Bronchial epithelial cell (primary cell): ENCODE results near the gene EFS. TPM values are rescaled to one million over a fixed set of nuclear protein-coding genes. Genes with fewer than 3 reads are reported as not detected.

ENCODE experiments used
- DNase-seq: peaks from one replicate; pipeline ENCODE4 v3.0.0-alpha.2; 2010; ENCODE audit warnings: low read depth
- FAIRE-seq: peaks from 2 replicates; lab custom pipeline; 2011; peaks lifted over from hg19 to GRCh38; lab: Jason Lieb, UNC
- H3K27me3 ChIP-seq: 2 replicates; pipeline ENCODE4 v1.5.1; 2011; ENCODE audit warnings: low read length; ENCODE audit not compliant: control insufficient read depth, insufficient read depth
- H3K36me3 ChIP-seq: 2 replicates; pipeline ENCODE4 v1.5.1; 2011; ENCODE audit warnings: low read length; ENCODE audit not compliant: control insufficient read depth, insufficient read depth
- H3K4me3 ChIP-seq: 2 replicates; pipeline ENCODE4 v1.5.1; 2011; ENCODE audit warnings: mild to moderate bottlenecking, low read depth, low read length, control low read depth
- total RNA-seq: library from RNA; depleted of rRNA; stranded (reverse); fragments of >200 nt; gene quantifications from 2 replicates; pipeline ENCODE4 v1.2.1, GENCODE V29; 2014
- TF ChIP-seq, protein P1 (sequence below): IDR thresholded peaks from 2 replicates; pipeline ENCODE4 v1.5.1; 2011; ENCODE audit warnings: mild to moderate bottlenecking, moderate library complexity, low read length, control low read depth, inconsistent platforms; ENCODE audit not compliant: insufficient read depth, severe bottlenecking

The EFS gene
- total RNA-seq, 1 donor from 2014 or later = 2.4 TPM

DNA sequence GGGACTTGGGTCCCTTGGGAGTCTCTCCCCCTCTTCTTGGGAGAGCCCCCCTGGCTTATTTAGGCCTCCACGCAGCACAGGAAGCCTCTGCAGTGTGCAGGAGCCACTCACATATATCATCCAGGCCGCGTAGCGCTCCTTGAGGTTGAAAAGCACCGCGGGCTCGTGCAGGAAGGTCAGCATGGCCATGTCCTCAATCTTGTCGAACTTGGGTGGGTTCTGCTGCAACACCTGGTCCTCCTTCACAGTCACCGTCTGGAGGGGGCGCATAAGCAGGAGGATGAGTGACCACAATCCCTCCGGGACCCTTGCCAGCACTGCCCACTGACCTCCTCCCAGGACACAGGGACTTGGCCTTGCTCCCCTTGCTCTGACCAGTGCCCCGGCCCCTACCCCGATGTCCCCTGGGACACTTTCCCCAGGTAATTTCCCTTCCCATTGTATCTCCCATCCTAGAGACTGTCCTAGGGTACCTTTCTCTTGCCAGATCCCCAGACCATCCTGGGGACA is 40.6 kb upstream of the EFS start:
- H3K4me3 ChIP-seq = no peak overlapping the region
- H3K36me3 ChIP-seq = no peaks in the 10 kb centered on the region
- DNase-seq = no peak
- TF ChIP-seq, protein P1, sequence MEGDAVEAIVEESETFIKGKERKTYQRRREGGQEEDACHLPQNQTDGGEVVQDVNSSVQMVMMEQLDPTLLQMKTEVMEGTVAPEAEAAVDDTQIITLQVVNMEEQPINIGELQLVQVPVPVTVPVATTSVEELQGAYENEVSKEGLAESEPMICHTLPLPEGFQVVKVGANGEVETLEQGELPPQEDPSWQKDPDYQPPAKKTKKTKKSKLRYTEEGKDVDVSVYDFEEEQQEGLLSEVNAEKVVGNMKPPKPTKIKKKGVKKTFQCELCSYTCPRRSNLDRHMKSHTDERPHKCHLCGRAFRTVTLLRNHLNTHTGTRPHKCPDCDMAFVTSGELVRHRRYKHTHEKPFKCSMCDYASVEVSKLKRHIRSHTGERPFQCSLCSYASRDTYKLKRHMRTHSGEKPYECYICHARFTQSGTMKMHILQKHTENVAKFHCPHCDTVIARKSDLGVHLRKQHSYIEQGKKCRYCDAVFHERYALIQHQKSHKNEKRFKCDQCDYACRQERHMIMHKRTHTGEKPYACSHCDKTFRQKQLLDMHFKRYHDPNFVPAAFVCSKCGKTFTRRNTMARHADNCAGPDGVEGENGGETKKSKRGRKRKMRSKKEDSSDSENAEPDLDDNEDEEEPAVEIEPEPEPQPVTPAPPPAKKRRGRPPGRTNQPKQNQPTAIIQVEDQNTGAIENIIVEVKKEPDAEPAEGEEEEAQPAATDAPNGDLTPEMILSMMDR = no peak
- no peak for FAIRE-seq
- no peaks in the 10 kb centered on the region for H3K27me3 ChIP-seq

DNA sequence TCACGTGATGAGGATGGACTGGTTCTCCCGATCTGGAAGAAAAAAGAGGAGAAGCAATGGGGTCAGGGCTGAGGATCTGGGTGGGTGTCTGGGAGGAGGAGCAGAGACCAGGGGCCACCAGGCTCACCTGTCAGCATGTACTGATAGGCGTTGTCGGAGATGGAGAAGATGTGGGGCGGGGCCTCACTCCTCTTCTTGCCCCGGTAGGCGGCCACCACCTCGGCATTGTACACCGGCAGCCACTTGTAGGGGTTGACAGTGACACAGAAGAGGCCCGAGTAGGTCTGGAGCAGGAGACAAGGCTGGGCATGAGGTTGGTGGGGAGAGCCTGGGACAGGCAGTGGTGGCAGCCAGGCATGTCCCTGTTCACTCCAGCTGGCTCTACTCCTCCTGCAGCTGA is 40.1 kb upstream of the EFS start:
- no peak overlapping the region for H3K4me3 ChIP-seq
- H3K27me3 ChIP-seq = no peaks in the 10 kb centered on the region
- FAIRE-seq (no peak), DNase-seq (no peak)
- TF ChIP-seq, protein P1 = no peak
- H3K36me3 ChIP-seq = no peaks in the 10 kb centered on the region

DNA sequence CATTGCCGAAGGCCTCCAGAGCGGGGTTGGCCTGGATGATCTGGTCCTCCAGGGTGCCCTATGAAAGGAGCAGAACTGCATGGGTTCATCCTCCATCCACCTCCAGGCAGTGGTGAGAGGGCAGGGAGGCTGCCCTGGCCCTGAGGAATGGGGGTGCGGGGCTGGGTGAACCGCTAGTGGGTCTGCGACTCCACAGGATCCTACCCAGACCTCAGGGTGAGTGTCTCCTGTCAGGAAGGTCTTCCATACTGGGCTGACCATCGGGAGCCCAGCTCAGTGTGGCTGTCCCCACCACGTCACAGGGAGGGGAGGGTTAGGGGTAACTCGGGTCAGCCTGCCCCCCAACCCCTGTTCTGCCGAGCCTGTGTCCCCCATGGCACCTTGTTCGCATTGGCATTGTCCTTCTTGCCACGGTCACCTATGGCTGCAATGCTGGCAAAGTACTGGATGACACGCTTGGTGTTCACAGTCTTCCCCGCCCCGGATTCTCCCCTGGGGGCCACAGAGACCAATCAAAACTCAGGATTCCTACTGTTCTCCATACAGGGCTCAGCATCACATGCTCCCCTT is 39.4 kb upstream of the EFS start:
- H3K36me3 ChIP-seq = no peaks in the 10 kb centered on the region
- DNase-seq = no peak
- H3K4me3 ChIP-seq = no peak overlapping the region
- FAIRE-seq = no peak
- no peaks in the 10 kb centered on the region for H3K27me3 ChIP-seq
- TF ChIP-seq, protein P1 = no peak

DNA sequence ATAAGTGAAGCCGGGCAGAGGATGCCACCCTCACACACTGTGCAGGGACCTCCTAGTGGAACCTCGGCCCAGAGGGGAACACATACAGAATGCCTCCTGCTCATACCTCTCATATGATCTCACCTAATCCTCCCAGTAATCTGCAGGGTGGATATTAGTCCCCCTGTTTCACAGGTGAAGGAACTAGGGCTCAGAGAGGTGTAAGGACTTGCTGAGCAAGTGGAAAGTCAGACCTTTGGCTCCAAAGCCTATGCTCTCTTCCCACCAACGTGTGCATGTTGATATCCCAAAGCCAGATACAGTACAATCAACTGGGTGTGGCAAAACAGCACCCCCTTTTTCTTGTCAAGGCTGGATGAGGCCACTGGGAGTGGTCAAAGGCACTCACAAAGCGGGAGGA is 38.9 kb upstream of the EFS start:
- no peaks in the 10 kb centered on the region for H3K36me3 ChIP-seq
- TF ChIP-seq, protein P1 = no peak
- DNase-seq = no peak
- H3K27me3 ChIP-seq = no peaks in the 10 kb centered on the region
- FAIRE-seq = no peak
- H3K4me3 ChIP-seq = no peak overlapping the region

DNA sequence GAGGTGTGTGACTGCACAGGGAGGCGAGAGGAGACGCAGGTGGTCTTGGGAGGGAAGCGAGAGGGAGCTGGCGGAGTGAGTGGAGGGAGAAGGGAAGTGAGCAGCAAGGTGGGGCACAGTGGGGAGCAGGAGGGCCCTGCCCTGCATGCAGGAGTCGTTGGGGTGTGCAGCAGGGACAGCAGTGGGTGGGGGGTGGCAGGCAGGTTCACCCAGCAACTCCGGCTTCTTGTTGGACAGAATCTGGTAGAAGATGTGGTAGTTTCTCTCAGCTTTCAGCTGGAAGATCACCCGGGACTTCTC is 38.1 kb upstream of the EFS start:
- H3K4me3 ChIP-seq = no peak overlapping the region
- no peaks in the 10 kb centered on the region for H3K27me3 ChIP-seq
- FAIRE-seq = no peak
- no peaks in the 10 kb centered on the region for H3K36me3 ChIP-seq
- TF ChIP-seq, protein P1 = no peak
- DNase-seq = no peak
